H9 (cell line): ENCODE measurements around the gene NGDN. TPM values are rescaled to one million over a fixed set of nuclear protein-coding genes. Genes with fewer than 3 reads are reported as not detected.

Experiments
- DNase-seq: peaks from one replicate; pipeline ENCODE4 v3.0.0-alpha.2; 2017
- H2AFZ ChIP-seq: one replicate; pipeline ENCODE4 v1.6.1; 2013; ENCODE audit warnings: mild to moderate bottlenecking, low read length, control low read depth, moderate library complexity
- H2AK5ac ChIP-seq: 2 replicates; pipeline ENCODE4 v1.6.1; 2013; ENCODE audit warnings: low read length, control low read depth, mixed read lengths; ENCODE audit not compliant: insufficient read length
- H2BK120ac ChIP-seq: one replicate; pipeline ENCODE4 v1.6.1; 2013; ENCODE audit warnings: low read depth, mild to moderate bottlenecking, low read length, control low read depth, inconsistent platforms; ENCODE audit not compliant: poor library complexity, severe bottlenecking
- H2BK12ac ChIP-seq: 2 replicates; pipeline ENCODE4 v1.6.1; 2013; ENCODE audit warnings: low read length, control low read depth, mixed read lengths, low read depth; ENCODE audit not compliant: insufficient read length
- H2BK15ac ChIP-seq: 2 replicates; pipeline ENCODE4 v1.6.1; 2013; ENCODE audit warnings: low read depth, low read length, control low read depth
- H2BK20ac ChIP-seq: one replicate; pipeline ENCODE4 v1.6.1; 2013; ENCODE audit warnings: low read depth, mild to moderate bottlenecking, low read length, control low read depth, inconsistent platforms; ENCODE audit not compliant: poor library complexity, severe bottlenecking
- H2BK5ac ChIP-seq: 2 replicates; pipeline ENCODE4 v1.6.1; 2013; ENCODE audit warnings: low read length, control low read depth, mixed read lengths; ENCODE audit not compliant: insufficient read length
- H3K14ac ChIP-seq: 2 replicates; pipeline ENCODE4 v1.6.1; 2013; ENCODE audit warnings: low read length, control low read depth; ENCODE audit not compliant: insufficient read depth
- H3K18ac ChIP-seq: 2 replicates; pipeline ENCODE4 v1.6.1; 2013; ENCODE audit warnings: low read depth, mild to moderate bottlenecking, mixed read lengths, low read length, control low read depth; ENCODE audit not compliant: insufficient read length
- H3K23ac ChIP-seq: 2 replicates; pipeline ENCODE4 v1.6.1; 2013; ENCODE audit warnings: low read length, control low read depth, mixed read lengths, low read depth; ENCODE audit not compliant: insufficient read length
- H3K23me2 ChIP-seq: 2 replicates; pipeline ENCODE4 v1.6.1; 2013; ENCODE audit warnings: low read depth, mild to moderate bottlenecking, mixed read lengths, low read length, control low read depth; ENCODE audit not compliant: insufficient read length, poor library complexity, severe bottlenecking
- H3K27ac ChIP-seq: 2 replicates; pipeline ENCODE4 v1.5.1; 2013; ENCODE audit warnings: low read length, control low read depth, mixed read lengths, low read depth; ENCODE audit not compliant: insufficient read length
- H3K27me3 ChIP-seq: 2 replicates; pipeline ENCODE4 v1.6.1; 2013; ENCODE audit warnings: low read length, control low read depth, inconsistent platforms; ENCODE audit not compliant: insufficient read depth
- H3K4ac ChIP-seq: 2 replicates; pipeline ENCODE4 v1.6.1; 2013; ENCODE audit warnings: low read depth, mild to moderate bottlenecking, control low read depth, inconsistent platforms, low read length, moderate library complexity
- H3K4me1 ChIP-seq: 2 replicates; pipeline ENCODE4 v1.6.1; 2013; ENCODE audit warnings: low read length, control low read depth, inconsistent platforms; ENCODE audit not compliant: insufficient read depth
- H3K4me2 ChIP-seq: 2 replicates; pipeline ENCODE4 v1.6.1; 2013; ENCODE audit warnings: low read length, control low read depth, mixed read lengths; ENCODE audit not compliant: insufficient read length, insufficient read depth
- H3K56ac ChIP-seq: 2 replicates; pipeline ENCODE4 v1.6.1; 2013; ENCODE audit warnings: low read depth, mild to moderate bottlenecking, mixed read lengths, low read length, control low read depth; ENCODE audit not compliant: insufficient read length
- H3K79me1 ChIP-seq: 2 replicates; pipeline ENCODE4 v1.6.1; 2013; ENCODE audit warnings: low read depth, mild to moderate bottlenecking, moderate library complexity, low read length, control low read depth, inconsistent platforms; ENCODE audit not compliant: insufficient read depth, poor library complexity, severe bottlenecking
- H3K79me2 ChIP-seq: 2 replicates; pipeline ENCODE4 v1.6.1; 2013; ENCODE audit warnings: low read length, control low read depth, inconsistent platforms; ENCODE audit not compliant: insufficient read depth
- H3K9ac ChIP-seq: 2 replicates; pipeline ENCODE4 v1.6.1; 2013; ENCODE audit warnings: low read length, control low read depth, mixed read lengths; ENCODE audit not compliant: insufficient read length; ENCODE audit errors: extremely low read depth
- H3K9me3 ChIP-seq: one replicate; pipeline ENCODE4 v1.6.1; 2013; ENCODE audit warnings: low read depth, low read length, inconsistent platforms; ENCODE audit not compliant: control insufficient read depth
- H3T11ph ChIP-seq: one replicate; pipeline ENCODE4 v1.6.1; 2013; ENCODE audit warnings: mild to moderate bottlenecking, low read length, control low read depth, inconsistent platforms
- H4K20me1 ChIP-seq: one replicate; pipeline ENCODE4 v1.6.1; 2013; ENCODE audit not compliant: control insufficient read depth, insufficient read length, insufficient read depth
- H4K5ac ChIP-seq: 2 replicates; pipeline ENCODE4 v1.6.1; 2013; ENCODE audit warnings: low read depth, mild to moderate bottlenecking, mixed read lengths, low read length, control low read depth; ENCODE audit not compliant: insufficient read length
- H4K8ac ChIP-seq: replicated peaks from 2 replicates; pipeline ENCODE4 v1.6.1; 2013; ENCODE audit warnings: low read length, control low read depth, mixed read lengths, low read depth; ENCODE audit not compliant: insufficient read length
- H4K91ac ChIP-seq: 2 replicates; pipeline ENCODE4 v1.6.1; 2013; ENCODE audit warnings: low read depth, mild to moderate bottlenecking, moderate library complexity, mixed read lengths, low read length, control low read depth; ENCODE audit not compliant: insufficient read length
- H3K27ac Mint-ChIP-seq, 3 experiments: 2 replicates in 2 of 3; 3 replicates in 1 of 3; pipeline ENCODE4 v1.8.0; 2020 to 2021; ENCODE audit warnings: mixed read lengths in 3 of 3, mild to moderate bottlenecking in 1 of 3, moderate library complexity in 1 of 3
- H3K27me3 Mint-ChIP-seq: 2 replicates; pipeline ENCODE4 v1.8.0; 2021; ENCODE audit warnings: low read depth, mild to moderate bottlenecking, moderate library complexity, mixed read lengths
- H3K36me3 Mint-ChIP-seq, 3 experiments: 2 replicates in 2 of 3; 3 replicates in 1 of 3; pipeline ENCODE4 v1.8.0; 2020 to 2021; ENCODE audit warnings: low read depth in 3 of 3, mixed read lengths in 3 of 3; ENCODE audit not compliant: insufficient read depth in 1 of 3
- H3K4me1 Mint-ChIP-seq, 2 experiments: 2 replicates each; pipeline ENCODE4 v1.8.0; 2020; ENCODE audit warnings: mixed read lengths in 2 of 2
- H3K4me3 Mint-ChIP-seq, 2 experiments: 2 replicates in 1 of 2; 3 replicates in 1 of 2; pipeline ENCODE4 v1.8.0; 2020 to 2021; ENCODE audit warnings: mild to moderate bottlenecking in 2 of 2, mixed read lengths in 2 of 2, moderate library complexity in 1 of 2
- H3K9me3 Mint-ChIP-seq, 2 experiments: 2 replicates in 1 of 2; 3 replicates in 1 of 2; pipeline ENCODE4 v1.8.0; 2020; ENCODE audit warnings: mild to moderate bottlenecking in 2 of 2, mixed read lengths in 2 of 2, moderate library complexity in 1 of 2
- WGBS: extraction: QIAGEN DNeasy Blood & Tissue Kit; methylation state at CpG from one replicate; pipeline ENCODE4 v1.1.7; 2013; ENCODE audit warnings: missing lambda C conversion rate, low lambda C conversion rate, mixed read lengths; ENCODE audit not compliant: insufficient read length; ENCODE audit errors: extremely low coverage; 5-methylcytosine and 5-hydroxymethylcytosine counted together
- total RNA-seq: library from RNA; stranded (reverse); gene quantifications from 2 replicates; pipeline ENCODE4 v1.2.1, GENCODE V29; 2021
- TF ChIP-seq, protein P1 (sequence below): fragments of 200-600 bp; sonication (generic); conservative IDR thresholded peaks from 3 replicates; pipeline ENCODE4 v1.8.0; 2021; ENCODE audit warnings: antibody characterized with exemption, mild to moderate bottlenecking

Gene NGDN
- total RNA-seq, 1 experiment from 2014 or later = 53.1 TPM

DNA sequence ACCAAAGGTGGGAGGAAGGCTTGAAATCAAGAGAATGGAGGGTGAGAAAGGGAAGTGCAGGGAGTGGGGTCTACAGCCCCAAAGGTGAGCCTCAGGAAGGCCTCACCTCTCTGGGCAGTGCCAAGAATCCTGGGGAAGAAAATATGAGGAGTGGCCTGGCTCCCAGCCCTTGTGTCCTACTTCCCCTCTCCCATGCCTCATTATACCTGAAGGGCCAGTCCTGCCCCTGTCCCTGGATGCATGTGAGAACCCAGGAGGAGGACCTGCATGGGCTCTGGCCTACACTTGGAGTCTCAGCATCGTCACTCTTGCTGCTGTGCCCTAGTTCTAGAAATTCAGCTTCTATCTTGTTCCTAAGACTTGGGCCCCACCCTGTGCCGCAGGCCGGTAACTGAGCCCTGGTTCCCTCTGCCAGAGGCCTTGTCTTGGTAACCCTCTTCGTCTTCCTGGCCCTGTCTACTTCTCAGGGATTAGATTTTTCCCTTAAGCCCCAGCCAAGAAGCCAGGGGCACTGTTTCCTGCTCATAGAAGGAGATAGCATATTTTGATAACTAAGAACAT, 23.1 kb upstream of the NGDN start:
- no peak overlapping the region for H4K5ac ChIP-seq
- no peak overlapping the region for H3K18ac ChIP-seq
- H3K4me2 ChIP-seq = no peak overlapping the region
- H3K4me1 ChIP-seq = no peaks in the 10 kb centered on the region
- no peak overlapping the region for H3K27ac ChIP-seq
- no peaks in the 10 kb centered on the region for H3K23me2 ChIP-seq
- no peak overlapping the region for H2BK120ac ChIP-seq
- no peak overlapping the region for H3K23ac ChIP-seq
- H2BK20ac ChIP-seq = no peak overlapping the region
- WGBS = no CpG with 5 or more reads among the region's 4 CpGs
- no peak overlapping the region for H3K9ac ChIP-seq
- H2BK15ac ChIP-seq = no peak overlapping the region
- H3K27ac Mint-ChIP-seq = no peak overlapping the region
- TF ChIP-seq, protein P1, sequence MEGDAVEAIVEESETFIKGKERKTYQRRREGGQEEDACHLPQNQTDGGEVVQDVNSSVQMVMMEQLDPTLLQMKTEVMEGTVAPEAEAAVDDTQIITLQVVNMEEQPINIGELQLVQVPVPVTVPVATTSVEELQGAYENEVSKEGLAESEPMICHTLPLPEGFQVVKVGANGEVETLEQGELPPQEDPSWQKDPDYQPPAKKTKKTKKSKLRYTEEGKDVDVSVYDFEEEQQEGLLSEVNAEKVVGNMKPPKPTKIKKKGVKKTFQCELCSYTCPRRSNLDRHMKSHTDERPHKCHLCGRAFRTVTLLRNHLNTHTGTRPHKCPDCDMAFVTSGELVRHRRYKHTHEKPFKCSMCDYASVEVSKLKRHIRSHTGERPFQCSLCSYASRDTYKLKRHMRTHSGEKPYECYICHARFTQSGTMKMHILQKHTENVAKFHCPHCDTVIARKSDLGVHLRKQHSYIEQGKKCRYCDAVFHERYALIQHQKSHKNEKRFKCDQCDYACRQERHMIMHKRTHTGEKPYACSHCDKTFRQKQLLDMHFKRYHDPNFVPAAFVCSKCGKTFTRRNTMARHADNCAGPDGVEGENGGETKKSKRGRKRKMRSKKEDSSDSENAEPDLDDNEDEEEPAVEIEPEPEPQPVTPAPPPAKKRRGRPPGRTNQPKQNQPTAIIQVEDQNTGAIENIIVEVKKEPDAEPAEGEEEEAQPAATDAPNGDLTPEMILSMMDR = no peak
- H2AK5ac ChIP-seq = no peak overlapping the region
- no peak overlapping the region for H3K4me3 Mint-ChIP-seq
- no peak overlapping the region for H3K56ac ChIP-seq
- H3K27me3 Mint-ChIP-seq = peaks cover 22% of the 10 kb centered on the region
- H3K36me3 Mint-ChIP-seq = no peaks in the 10 kb centered on the region
- H4K8ac ChIP-seq = no peak overlapping the region
- H3K27me3 ChIP-seq = no peaks in the 10 kb centered on the region
- no peaks in the 10 kb centered on the region for H3K9me3 ChIP-seq
- peaks cover 31 to 39% of the 10 kb centered on the region in 2 experiments for H3K4me1 Mint-ChIP-seq
- H3K79me2 ChIP-seq = no peaks in the 10 kb centered on the region
- no peaks in the 10 kb centered on the region for H3K9me3 Mint-ChIP-seq
- no peaks in the 10 kb centered on the region for H4K20me1 ChIP-seq
- H2AFZ ChIP-seq = no peak overlapping the region
- DNase-seq = no peak
- H3K4ac ChIP-seq = no peak overlapping the region
- H4K91ac ChIP-seq = no peak overlapping the region
- no peaks in the 10 kb centered on the region for H3K79me1 ChIP-seq
- no peak overlapping the region for H2BK12ac ChIP-seq
- no peak overlapping the region for H2BK5ac ChIP-seq
- H3K14ac ChIP-seq = no peak overlapping the region
- H3T11ph ChIP-seq = no peak overlapping the region
